Activated naive CD4-positive, alpha-beta T cell (primary cell): ENCODE data around the gene PPP1R18.
A peak's percentile ranks its signal among the peaks of the same experiment; 100 is the strongest.
"Not testable (repeated sequence)": the region's sequence is repeated elsewhere in the genome, so short reads cannot be mapped to it uniquely, and the experiment has no call there.

Experiments
- DNase-seq, 4 experiments: peaks; one replicate each; lab custom pipeline; 2025; lab: John Stamatoyannopoulos, UW

The PPP1R18 gene

GRCh38 chr6:30719791-30720737 is 33.6 kb upstream of the PPP1R18 start, which contains the start of gene TUBB:
Gene TUBB, plus strand, starts transcription at chr6:30720352. Its CDS starts 155 bp downstream, at chr6:30720507.
- peak; percentile 81 to 92 (median 84) for DNase-seq

GRCh38 chr6:30719356-30719755 is 32.9 kb upstream of the PPP1R18 start:
- DNase-seq: no peak

- DNase-seq: not testable (repeated sequence)
Measured at GRCh38 chr6:30717845-30718720, 31.6 kb upstream of the PPP1R18 start.

- DNase-seq: peak; percentile 93 to 97 (median 94)
Measured at GRCh38 chr6:30717129-30717844, 30.8 kb upstream of the PPP1R18 start, which contains the start of gene MDC1. Gene MDC1, minus strand, starts transcription at chr6:30717281. Its CDS starts 2,106 bp downstream, at chr6:30715175.

GRCh38 chr6:30716879-30717128 is 30.4 kb upstream of the PPP1R18 start:
- DNase-seq: no peak

- DNase-seq: no peak
Measured at GRCh38 chr6:30714263-30714662, 27.8 kb upstream of the PPP1R18 start.

GRCh38 chr6:30712441-30712945 is 26.0 kb upstream of the PPP1R18 start:
- no peak for DNase-seq

GRCh38 chr6:30711758-30712380 is 25.4 kb upstream of the PPP1R18 start:
- DNase-seq: no peak

GRCh38 chr6:30709101-30709868 is 22.8 kb upstream of the PPP1R18 start:
- no peak for DNase-seq

- DNase-seq: no peak
Measured at GRCh38 chr6:30707281-30707850, 20.9 kb upstream of the PPP1R18 start.

GRCh38 chr6:30705620-30706019 is 19.2 kb upstream of the PPP1R18 start:
- DNase-seq: no peak

- no peak for DNase-seq
Measured at GRCh38 chr6:30703821-30704220, 17.4 kb upstream of the PPP1R18 start.

GRCh38 chr6:30703011-30703410 is 16.6 kb upstream of the PPP1R18 start:
- DNase-seq: no peak

GRCh38 chr6:30700340-30700739 is 13.9 kb upstream of the PPP1R18 start:
- DNase-seq: no peak

- no peak for DNase-seq
Measured at GRCh38 chr6:30696432-30696831, 10.0 kb upstream of the PPP1R18 start.

GRCh38 chr6:30691208-30691847 is 4.9 kb upstream of the PPP1R18 start:
- no peak for DNase-seq

- DNase-seq: peak; percentile 18 to 62 (median 37)
Measured at GRCh38 chr6:30690403-30691207, 4.2 kb upstream of the PPP1R18 start, which contains the start of gene NRM. Gene NRM, minus strand, starts transcription at chr6:30690984. Its CDS starts 10 bp downstream, at chr6:30690974.

GRCh38 chr6:30689985-30690384 is 3.5 kb upstream of the PPP1R18 start:
- no peak for DNase-seq
